Stomach (tissue), 9 donors: ENCODE results near the gene LRRC51. TPM values are rescaled to one million over a fixed set of nuclear protein-coding genes. Genes with fewer than 3 reads are reported as not detected.

Source experiments
- DNase-seq, 2 donors: peaks; one replicate each; pipeline versions ENCODE4 v3.0.0 to v3.0.0-alpha.2; 2013 to 2019
- H3K27ac ChIP-seq, 5 donors: fragments of 200-600 bp in 4 of 5; sonication (generic) in 4 of 5; one replicate each; pipeline ENCODE4 v1.5.1; 2013 to 2019; ENCODE audit warnings: mild to moderate bottlenecking in 1 of 5, moderate library complexity in 1 of 5
- H3K27me3 ChIP-seq, 3 donors: fragments of 200-600 bp; sonication (generic); one replicate each; pipeline ENCODE4 v1.5.1; 2017 to 2019; ENCODE audit warnings: mixed run types in 1 of 3
- H3K36me3 ChIP-seq, 4 donors: fragments of 200-600 bp; sonication (generic); 1 replicate in 3 of 4; 2 replicates in 1 of 4; pipeline ENCODE4 v1.5.1; 2016 to 2019
- H3K4me1 ChIP-seq, 4 donors: fragments of 200-600 bp; sonication (generic); one replicate each; pipeline ENCODE4 v1.5.1; 2016 to 2019
- H3K4me3 ChIP-seq, 4 donors: fragments of 200-600 bp; sonication (generic) in 3 of 4; one replicate each; pipeline ENCODE4 v1.5.1; 2016 to 2019; ENCODE audit warnings: mild to moderate bottlenecking in 1 of 4
- H3K9me3 ChIP-seq, 4 donors: fragments of 200-600 bp; sonication (generic); one replicate each; pipeline ENCODE4 v1.5.1; 2016 to 2019
- CTCF ChIP-seq, 7 experiments: fragments of 450-650 bp in 4 of 7; fragments of 200-600 bp in 3 of 7; sonication (generic) in 3 of 7; IDR thresholded peaks; one replicate each; pipeline ENCODE4 v1.5.1; 2016 to 2019; ENCODE audit warnings: antibody characterized with exemption in 7 of 7, control low read depth in 2 of 7, mild to moderate bottlenecking in 1 of 7
- EP300 ChIP-seq: sonication (generic); formaldehyde crosslinking; IDR thresholded peaks from one replicate; pipeline ENCODE4 v1.6.1; 2017; ENCODE audit warnings: antibody characterized with exemption
- POLR2A ChIP-seq, 4 donors: fragments of 450-650 bp; IDR thresholded peaks; one replicate each; pipeline ENCODE4 v1.6.1; 2016; ENCODE audit warnings: antibody characterized with exemption in 4 of 4, control low read depth in 2 of 4, mild to moderate bottlenecking in 1 of 4, moderate library complexity in 1 of 4
- POLR2AphosphoS5 ChIP-seq, 3 donors: sonication (generic); formaldehyde crosslinking; IDR thresholded peaks; one replicate each; pipeline ENCODE4 v1.6.1; 2016; ENCODE audit warnings: antibody characterized with exemption in 3 of 3
- WGBS, 5 donors: extraction: QIAGEN DNeasy Blood & Tissue Kit in 3 of 5; methylation state at CpG; one replicate each; pipeline versions ENCODE4 v1.1.5 to v1.1.7; 2013 to 2018; 5-methylcytosine and 5-hydroxymethylcytosine counted together
- intact Hi-C: fragments of 100-400 bp; cut with DNase I; formaldehyde crosslinking; loops from one replicate; pipeline ENCODE4 v1.15.1; 2023; ENCODE audit warnings: low total_unique reads
- polyA plus RNA-seq, 3 donors: library from polyadenylated mRNA; stranded (reverse); fragments of 200-250 nt; gene quantifications; one replicate each; pipeline ENCODE4 v1.2.3, GENCODE V29; 2013
- total RNA-seq, 5 donors: library from RNA; depleted of rRNA; stranded (reverse); fragments of >200 nt; gene quantifications; one replicate each; pipeline versions ENCODE4 v1.1.0 to v1.2.3, GENCODE V29; 2014 to 2016
- donor health status: healthy with polysubstance abuse.
- donor health status: Bipolar disorder and iron deficiency.
- donor health status: healthy.

The LRRC51 gene
- total and polyA plus RNA-seq, 8 donors = 2.0 to 7.9 (median 5.8) TPM; not detected in 3

- 75 to 88% (median 79%) methylated on average over 1 of the region's 1 CpG for WGBS, 5 donors
- intact Hi-C loops = no loop called here
- H3K27ac ChIP-seq = no peak overlapping the region
- no peaks in the 10 kb centered on the region for H3K4me1 ChIP-seq
- H3K36me3 ChIP-seq = no peaks in the 10 kb centered on the region
- DNase-seq = no peak
- H3K4me3 ChIP-seq = no peak overlapping the region
- peaks cover 0 to 11% (median 0%) of the 10 kb centered on the region in 3 donors for H3K27me3 ChIP-seq
- no peak for TF ChIP-seq POLR2AphosphoS5 (IDR thresholded peaks at IDR 0.05)
- no peak for TF ChIP-seq EP300
- no peak for TF ChIP-seq CTCF (IDR thresholded peaks at IDR 0.05)
- TF ChIP-seq POLR2A (IDR thresholded peaks at IDR 0.05) = no peak
- H3K9me3 ChIP-seq = no peaks in the 10 kb centered on the region
These were observed 42.0 kb downstream of the LRRC51 start for GRCh38 chr11:72122607-72123006.

GRCh38 chr11:72123117-72123653 lies 42.5 kb downstream of the LRRC51 start:
- no peak for TF ChIP-seq POLR2A (IDR thresholded peaks at IDR 0.05)
- no peak for TF ChIP-seq POLR2AphosphoS5 (IDR thresholded peaks at IDR 0.05)
- TF ChIP-seq CTCF (IDR thresholded peaks at IDR 0.05) = no peak
- TF ChIP-seq EP300 = no peak
- intact Hi-C loops = no loop called here
- no peak for DNase-seq
- 53 to 61% (median 58%) methylated on average over 3 of the region's 3 CpGs for WGBS, 5 donors
- Histone ChIP-seq H3K9me3 (no peaks in the 10 kb centered on the region), H3K27ac (no peak overlapping the region), H3K36me3 (no peaks in the 10 kb centered on the region), H3K4me1 (no peaks in the 10 kb centered on the region), H3K4me3 (no peak overlapping the region), H3K27me3 (peaks cover 0 to 7% (median 0%) of the 10 kb centered on the region in 3 donors)

- Histone ChIP-seq H3K27ac (no peak overlapping the region), H3K27me3 (no peaks in the 10 kb centered on the region), H3K4me1 (no peaks in the 10 kb centered on the region), H3K36me3 (no peaks in the 10 kb centered on the region), H3K9me3 (no peaks in the 10 kb centered on the region), H3K4me3 (no peak overlapping the region)
- no peak for DNase-seq
- 90 to 98% (median 94%) methylated on average over 6 of the region's 6 CpGs for WGBS, 5 donors
- intact Hi-C loops = no loop called here
- no peak for TF ChIP-seq POLR2A (IDR thresholded peaks at IDR 0.05)
- no peak for TF ChIP-seq EP300
- TF ChIP-seq CTCF (IDR thresholded peaks at IDR 0.05) = no peak
- no peak for TF ChIP-seq POLR2AphosphoS5 (IDR thresholded peaks at IDR 0.05)
These were observed 43.4 kb downstream of the LRRC51 start for GRCh38 chr11:72124046-72124445.

GRCh38 chr11:72125956-72126355 lies 45.3 kb downstream of the LRRC51 start:
- no peak overlapping the region for H3K4me3 ChIP-seq
- TF ChIP-seq EP300 = no peak
- no peak for TF ChIP-seq POLR2AphosphoS5 (IDR thresholded peaks at IDR 0.05)
- no peak for TF ChIP-seq POLR2A (IDR thresholded peaks at IDR 0.05)
- no peak for TF ChIP-seq CTCF (IDR thresholded peaks at IDR 0.05)
- no peaks in the 10 kb centered on the region for H3K36me3 ChIP-seq
- intact Hi-C loops = no loop called here
- no peaks in the 10 kb centered on the region for H3K27me3 ChIP-seq
- DNase-seq = no peak
- 51 to 70% (median 54%) methylated on average over 1 of the region's 1 CpG for WGBS, 5 donors
- H3K9me3 ChIP-seq = no peaks in the 10 kb centered on the region
- no peak overlapping the region for H3K27ac ChIP-seq
- H3K4me1 ChIP-seq = no peaks in the 10 kb centered on the region
